ENCODE results near the gene AP1M2.
"Not testable (repeated sequence)": the region's sequence is repeated elsewhere in the genome, so short reads cannot be mapped to it uniquely, and the experiment has no call there.

AP1M2 gene

DNA sequence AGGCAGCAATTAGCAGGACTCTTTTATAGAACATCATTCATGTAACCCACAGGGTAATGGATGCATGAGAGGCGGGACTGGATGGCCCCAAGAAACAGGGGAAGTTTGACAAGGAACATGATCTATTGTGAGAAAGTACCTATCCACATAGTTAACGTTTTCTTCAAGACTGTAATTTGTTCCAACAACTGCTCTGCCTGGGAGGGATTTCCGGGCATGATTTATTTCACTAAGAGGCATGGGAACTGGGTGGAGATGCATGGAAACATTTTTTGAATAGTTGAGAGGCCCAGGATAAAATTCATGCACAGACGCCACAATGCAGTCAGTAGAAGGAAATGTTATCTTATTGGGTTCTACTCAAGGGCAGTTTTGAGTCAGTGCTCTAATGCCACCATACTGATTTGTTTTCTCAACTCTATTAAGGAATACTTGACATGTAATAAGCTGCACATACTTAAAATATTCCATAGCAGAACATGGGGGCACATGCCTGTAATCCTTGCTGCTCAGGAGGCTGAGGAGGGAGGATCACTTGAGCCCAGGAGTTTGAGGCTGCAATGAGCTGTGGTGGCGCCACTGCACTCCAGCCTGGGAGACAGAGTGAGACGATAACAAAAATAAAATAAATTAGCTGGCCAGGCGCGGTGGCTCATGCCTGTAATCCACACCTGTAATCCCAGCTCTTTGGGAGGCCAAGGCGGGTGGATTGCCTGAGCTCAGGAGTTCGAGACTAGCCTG lies 53.3 kb downstream of the AP1M2 start:
- FAIRE-seq: no peak

DNA sequence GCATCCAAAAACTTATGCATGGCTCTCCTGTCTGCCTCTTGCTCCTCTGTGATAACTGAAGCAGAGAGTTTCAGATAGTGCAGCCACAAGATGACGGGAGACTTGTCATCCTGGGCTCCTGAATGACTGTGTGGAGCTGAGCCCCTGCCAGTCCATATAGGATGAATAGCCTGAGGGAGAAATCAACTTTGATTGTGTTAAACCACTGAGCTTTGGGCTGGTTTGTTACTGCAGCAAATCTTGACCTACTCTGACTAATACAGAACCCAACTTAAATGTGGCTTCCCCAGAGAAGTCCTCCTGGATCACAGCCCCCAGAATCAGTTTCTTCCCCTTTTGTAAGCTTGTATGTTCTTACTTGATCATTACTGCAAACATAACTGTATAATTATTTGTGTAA lies 54.7 kb downstream of the AP1M2 start:
- FAIRE-seq: no peak

DNA sequence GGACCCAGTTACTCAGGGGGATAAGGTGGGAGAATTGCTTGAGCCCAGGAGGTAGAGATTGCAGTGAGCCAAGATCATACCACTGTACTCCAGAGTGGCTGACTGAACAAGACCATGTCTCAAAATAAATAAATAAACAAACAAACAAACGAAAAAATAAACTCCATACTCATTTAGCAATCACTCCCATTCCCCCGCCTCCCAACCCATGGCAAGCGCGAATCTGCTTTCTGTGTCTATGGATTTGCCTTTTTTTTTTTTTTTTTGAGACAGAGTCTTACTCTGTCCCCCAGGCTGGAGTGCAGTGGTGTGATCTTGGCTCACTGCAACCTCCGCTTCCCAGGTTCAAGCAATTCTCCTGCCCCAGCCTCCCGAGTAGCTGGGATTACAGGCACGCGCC lies 60.2 kb downstream of the AP1M2 start:
- FAIRE-seq: not testable (repeated sequence)

DNA sequence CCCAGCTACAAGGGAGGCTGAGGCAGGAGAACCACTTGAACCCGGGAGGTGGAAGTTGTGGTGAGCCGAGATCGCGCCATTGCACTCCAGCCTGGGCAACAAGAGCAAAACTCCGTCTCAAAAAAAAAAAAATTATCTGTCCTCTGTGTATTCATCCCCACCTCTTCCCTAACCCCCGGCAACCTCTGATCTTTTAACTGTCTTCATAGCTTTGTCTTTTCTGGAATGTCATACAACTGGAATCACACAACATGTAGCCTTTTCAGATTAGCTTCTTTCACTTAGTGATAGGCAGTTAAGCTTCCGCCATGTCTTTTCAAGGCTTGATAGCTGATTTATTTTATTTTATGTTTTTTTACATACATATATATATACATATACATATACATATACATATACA lies 61.5 kb downstream of the AP1M2 start:
- no peak for FAIRE-seq

DNA sequence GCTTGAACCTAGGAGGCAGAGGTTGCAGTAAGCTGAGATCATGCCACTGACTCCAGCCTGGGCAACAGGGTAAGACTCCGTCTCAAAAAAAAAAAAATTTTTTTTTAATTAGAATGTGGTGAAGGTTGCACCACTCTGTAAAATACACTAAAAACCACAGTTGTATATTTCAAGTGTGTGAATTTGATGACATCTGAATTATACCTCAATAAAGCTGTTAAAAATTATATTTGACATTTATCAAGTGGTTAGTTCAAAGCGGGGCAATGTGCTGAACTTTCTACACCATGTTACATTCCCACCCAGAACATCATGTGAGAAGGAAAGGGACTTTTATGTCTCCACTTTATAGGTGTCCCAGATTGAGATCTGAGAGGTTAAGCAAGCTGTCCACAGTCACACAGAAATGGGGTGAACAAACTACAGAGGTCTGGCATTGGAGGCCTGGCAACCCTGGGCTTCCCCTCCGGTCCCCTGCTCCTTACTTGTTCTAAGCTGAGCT lies 63.9 kb downstream of the AP1M2 start:
- FAIRE-seq: no peak

All from G401.6 (cell line).